Effector memory CD4-positive, alpha-beta T cell (primary cell): ENCODE data around the gene CPSF4L.

Source experiments
- DNase-seq, 3 donors: peaks; one replicate each; pipeline ENCODE4 v3.0.0-alpha.2; 2020
- H3K27ac ChIP-seq: 2 replicates; pipeline ENCODE4 v1.7.0; 2013; ENCODE audit warnings: mild to moderate bottlenecking, low read length, moderate library complexity; ENCODE audit not compliant: insufficient read depth, poor library complexity, severe bottlenecking
- H3K27me3 ChIP-seq: replicated peaks from 2 replicates; pipeline ENCODE4 v1.7.0; 2013; ENCODE audit warnings: mild to moderate bottlenecking, low read length; ENCODE audit not compliant: insufficient read depth, control insufficient read depth, poor library complexity, severe bottlenecking
- H3K36me3 ChIP-seq: 2 replicates; pipeline ENCODE4 v1.7.0; 2013; ENCODE audit warnings: mild to moderate bottlenecking, low read length, moderate library complexity; ENCODE audit not compliant: control insufficient read depth, insufficient read depth
- H3K4me1 ChIP-seq: 2 replicates; pipeline ENCODE4 v1.7.0; 2013; ENCODE audit warnings: low read length, mild to moderate bottlenecking; ENCODE audit not compliant: control insufficient read depth, insufficient read depth, poor library complexity, severe bottlenecking
- H3K4me3 ChIP-seq: 2 replicates; pipeline ENCODE4 v1.7.0; 2013; ENCODE audit warnings: low read length, low read depth, mild to moderate bottlenecking; ENCODE audit not compliant: insufficient read depth, poor library complexity, severe bottlenecking
- H3K9me3 ChIP-seq: 2 replicates; pipeline ENCODE4 v1.7.0; 2013; ENCODE audit warnings: mild to moderate bottlenecking, low read length, moderate library complexity; ENCODE audit not compliant: control insufficient read depth

CPSF4L gene

DNA sequence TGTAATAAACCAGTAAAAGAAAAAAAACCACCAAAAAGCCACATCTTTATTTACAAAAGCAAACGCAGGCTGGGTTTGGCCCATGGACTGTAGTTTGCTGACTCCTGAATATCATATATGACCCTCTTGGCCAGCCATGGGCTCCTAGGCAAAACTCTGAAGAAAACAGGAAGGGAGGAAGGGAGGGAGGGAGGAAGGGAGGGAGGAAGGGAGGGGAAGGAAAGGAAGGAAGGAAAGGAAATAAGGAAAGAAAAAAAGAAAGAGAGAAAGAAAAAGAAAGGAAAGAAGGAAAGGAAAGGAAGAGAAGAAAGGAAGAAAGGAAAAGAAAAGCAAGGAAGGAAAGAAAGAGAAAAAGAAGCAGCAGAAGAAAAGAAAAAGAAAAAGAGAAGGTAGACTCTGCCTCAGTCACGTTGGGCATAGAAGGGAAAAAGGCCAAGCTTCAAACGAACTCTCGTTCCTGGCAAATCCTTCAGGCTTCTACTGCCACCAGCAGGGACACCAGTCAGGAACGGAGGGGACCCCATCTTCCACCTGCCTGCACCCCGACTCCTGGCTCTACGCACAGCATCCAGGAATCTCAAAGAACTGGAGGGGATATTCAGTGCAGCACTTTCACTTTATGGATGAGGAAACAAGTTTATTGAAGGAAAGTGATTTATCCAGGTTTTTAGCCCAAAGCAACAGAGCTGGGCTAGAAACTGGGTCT, 28.0 kb upstream of the CPSF4L start:
- Histone ChIP-seq H3K9me3 (no peaks in the 10 kb centered on the region), H3K4me1 (no peaks in the 10 kb centered on the region), H3K36me3 (no peaks in the 10 kb centered on the region), H3K27ac (no peak overlapping the region), H3K4me3 (no peak overlapping the region), H3K27me3 (no peaks in the 10 kb centered on the region)
- no peak for DNase-seq

DNA sequence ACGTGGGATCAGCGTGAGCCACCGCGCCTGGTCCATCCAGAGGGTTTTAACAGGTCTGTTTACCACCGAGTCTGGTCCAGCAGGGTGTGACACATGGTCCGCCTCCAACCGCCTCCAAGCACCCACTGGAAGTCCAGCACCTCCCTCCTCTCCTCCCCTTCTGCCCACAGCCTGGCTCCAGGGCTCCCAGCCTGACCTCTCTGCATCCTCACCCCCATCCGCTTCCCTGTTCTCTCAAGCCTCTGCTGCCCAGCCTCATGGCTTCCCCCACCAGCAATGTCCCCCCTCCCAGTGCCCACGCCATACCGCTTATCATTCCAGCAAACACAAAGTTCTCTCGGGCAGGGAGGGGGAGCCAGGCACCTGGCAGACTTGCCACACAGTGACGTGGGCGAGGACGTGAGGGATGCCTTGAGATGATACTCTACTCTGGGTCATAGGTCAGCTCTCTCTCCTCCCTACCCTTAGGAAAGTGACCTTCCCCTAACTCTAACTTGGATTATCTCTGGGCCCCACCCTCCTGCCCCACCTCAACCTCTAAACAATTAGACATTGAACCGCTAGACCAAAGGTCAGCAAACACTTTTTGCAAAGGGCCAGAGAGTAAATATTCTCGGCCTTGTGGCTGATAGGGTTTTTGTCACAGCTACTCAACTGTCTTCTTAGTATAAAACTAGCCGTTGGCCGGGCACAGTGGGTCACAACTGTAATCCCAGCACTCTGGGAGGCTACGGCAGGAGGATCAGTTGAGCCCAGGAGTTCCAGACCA, 27.0 kb upstream of the CPSF4L start:
- DNase-seq, result no peak
- Histone ChIP-seq H3K27ac (no peak overlapping the region), H3K9me3 (no peaks in the 10 kb centered on the region), H3K4me3 (no peak overlapping the region), H3K4me1 (no peaks in the 10 kb centered on the region), H3K27me3 (no peaks in the 10 kb centered on the region), H3K36me3 (no peaks in the 10 kb centered on the region)

DNA sequence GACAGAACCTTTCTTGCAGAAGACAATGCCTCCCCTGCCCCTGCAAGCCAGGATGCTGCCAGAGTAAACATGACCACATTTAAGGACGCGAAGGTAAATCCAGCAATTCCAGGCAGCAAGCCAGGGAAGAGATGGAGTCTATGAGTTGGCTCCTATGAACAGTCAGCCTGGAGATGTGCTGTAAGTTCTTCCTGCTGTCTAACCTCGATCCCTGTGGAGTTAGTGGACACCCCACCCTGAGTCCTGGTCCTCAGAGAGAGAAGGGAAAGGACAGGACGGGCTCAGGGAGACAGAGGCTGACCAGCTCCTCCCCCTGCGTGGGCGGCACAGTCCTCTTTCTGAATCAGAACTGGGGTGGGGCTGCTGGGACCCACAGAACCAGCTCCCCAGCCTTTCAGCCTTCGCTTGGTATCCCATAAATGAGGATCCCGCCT, 25.2 kb upstream of the CPSF4L start:
- Histone ChIP-seq H3K27me3 (no peaks in the 10 kb centered on the region), H3K36me3 (no peaks in the 10 kb centered on the region), H3K4me3 (no peak overlapping the region), H3K4me1 (no peaks in the 10 kb centered on the region), H3K27ac (no peak overlapping the region), H3K9me3 (no peaks in the 10 kb centered on the region)
- no peak for DNase-seq

DNA sequence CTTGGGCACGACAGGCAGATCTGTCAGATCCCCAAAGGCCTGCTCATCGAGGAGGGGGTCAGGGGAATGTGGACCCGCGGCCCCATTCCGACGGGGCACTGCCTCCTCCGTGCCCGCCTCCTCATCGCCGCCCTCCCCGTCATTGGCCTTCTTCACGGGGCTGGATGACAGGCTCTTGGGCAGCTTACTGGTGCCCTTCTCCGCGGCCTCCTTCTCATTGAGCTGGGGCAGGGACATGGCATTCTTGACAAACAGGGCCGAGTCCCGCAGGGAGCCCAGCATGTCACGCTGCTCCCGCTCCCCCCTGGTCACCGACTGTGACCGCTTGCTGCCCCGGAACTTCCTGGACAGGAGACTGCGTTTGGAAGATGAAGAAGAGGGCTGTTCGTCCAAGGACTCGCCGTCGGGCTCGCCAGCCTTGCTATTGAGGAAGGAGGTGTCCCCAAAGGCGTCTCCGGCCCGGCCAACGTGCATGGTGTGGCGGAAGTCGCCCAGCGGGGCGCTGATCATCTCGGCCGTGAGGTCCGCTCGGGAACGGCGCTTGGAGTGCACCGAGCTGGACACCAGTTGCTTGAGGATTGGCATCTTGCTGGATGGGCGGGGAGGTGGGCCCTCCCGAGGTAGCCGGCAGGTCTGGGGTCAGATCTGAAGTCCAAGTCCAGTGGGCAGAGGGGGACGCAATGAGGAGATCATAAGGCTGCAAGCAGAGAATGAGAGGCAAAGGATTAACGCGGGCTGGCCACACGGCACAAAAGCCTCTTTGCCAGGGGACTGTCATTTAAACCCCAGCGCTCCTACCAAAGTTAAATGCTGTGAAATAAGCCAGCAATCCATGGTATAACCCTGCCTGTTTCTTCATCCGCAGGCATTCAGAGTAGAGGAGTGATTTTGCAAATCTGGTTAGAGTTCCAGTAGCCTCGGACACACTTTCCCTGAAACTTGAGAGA, 24.5 kb upstream of the CPSF4L start:
- DNase-seq, result no peak
- no peak overlapping the region for H3K4me3 ChIP-seq
- no peaks in the 10 kb centered on the region for H3K4me1 ChIP-seq
- no peaks in the 10 kb centered on the region for H3K9me3 ChIP-seq
- no peak overlapping the region for H3K27ac ChIP-seq
- no peaks in the 10 kb centered on the region for H3K27me3 ChIP-seq
- no peaks in the 10 kb centered on the region for H3K36me3 ChIP-seq

DNA sequence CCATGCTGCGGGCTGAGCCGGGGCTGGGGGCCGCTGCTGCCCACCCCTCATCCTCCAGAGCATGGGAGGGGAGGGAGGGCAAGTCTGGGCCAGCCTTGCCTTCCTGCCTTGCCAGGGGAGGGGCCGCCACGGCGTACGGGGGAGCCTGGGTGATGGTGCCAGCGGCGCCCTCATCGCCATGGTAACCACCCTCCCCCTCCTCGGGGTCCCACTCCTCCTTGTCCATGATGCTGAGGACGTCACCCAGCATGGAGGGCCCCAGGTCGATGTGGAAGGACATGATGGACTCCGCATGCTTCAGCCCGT, 23.9 kb upstream of the CPSF4L start:
- H3K36me3 ChIP-seq, result no peaks in the 10 kb centered on the region
- no peaks in the 10 kb centered on the region for H3K9me3 ChIP-seq
- no peak for DNase-seq
- no peak overlapping the region for H3K4me3 ChIP-seq
- no peaks in the 10 kb centered on the region for H3K27me3 ChIP-seq
- no peaks in the 10 kb centered on the region for H3K4me1 ChIP-seq
- no peak overlapping the region for H3K27ac ChIP-seq

DNA sequence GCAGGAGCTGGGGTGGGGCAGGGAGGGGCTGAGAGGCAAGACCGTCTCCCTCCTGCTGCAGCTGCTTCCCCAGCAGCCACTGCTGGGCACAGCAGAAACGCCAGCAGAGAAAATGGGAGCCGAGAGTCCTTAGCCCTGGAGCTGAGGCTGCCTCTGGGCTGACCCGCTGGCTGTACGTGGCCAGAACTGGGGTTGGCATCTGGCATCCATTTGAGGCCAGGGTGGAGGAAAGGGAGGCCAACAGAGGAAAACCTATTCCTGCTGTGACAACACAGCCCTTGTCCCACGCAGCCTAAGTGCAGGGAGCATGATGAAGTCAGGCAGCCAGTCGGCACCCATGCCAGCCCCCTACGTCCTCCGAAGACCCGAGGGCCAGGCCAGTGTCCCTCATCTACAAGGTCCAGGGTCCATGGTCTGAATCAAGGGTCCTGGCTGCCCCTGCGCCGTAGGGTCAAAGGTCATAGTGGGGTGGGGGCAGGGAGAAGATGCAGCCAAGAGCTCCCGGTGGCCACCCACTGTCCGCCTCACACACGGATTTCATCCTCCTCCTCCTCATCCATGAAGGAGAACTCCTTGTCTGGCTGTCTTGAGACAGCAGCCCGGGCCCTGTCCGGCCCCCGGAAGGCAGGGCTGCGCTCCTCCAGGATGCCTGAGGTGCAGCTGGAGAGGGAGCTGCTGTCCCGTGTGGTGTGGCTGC, 23.4 kb upstream of the CPSF4L start:
- DNase-seq, result no peak
- H3K36me3 ChIP-seq, result no peaks in the 10 kb centered on the region
- no peaks in the 10 kb centered on the region for H3K27me3 ChIP-seq
- H3K9me3 ChIP-seq, result no peaks in the 10 kb centered on the region
- no peaks in the 10 kb centered on the region for H3K4me1 ChIP-seq
- H3K4me3 ChIP-seq, result no peak overlapping the region
- H3K27ac ChIP-seq, result no peak overlapping the region

DNA sequence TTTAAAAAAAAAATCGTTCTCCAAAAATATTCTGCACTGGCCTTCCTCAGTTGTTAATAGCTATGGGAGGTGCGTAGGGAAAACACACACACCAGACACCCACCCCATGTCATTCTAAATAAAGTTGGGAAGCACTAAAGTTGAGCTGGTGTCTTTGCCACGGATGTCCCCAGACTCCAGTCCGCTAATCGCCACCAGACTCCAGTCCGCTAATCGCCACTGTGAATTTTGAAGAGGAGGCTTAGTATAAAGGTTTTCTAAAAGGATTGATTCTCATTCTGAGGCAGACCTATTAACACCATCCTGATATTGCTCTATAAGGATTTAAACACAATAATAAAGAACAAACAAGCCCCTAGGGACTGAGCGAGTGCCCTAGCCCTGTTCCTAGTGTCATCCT, 22.7 kb upstream of the CPSF4L start:
- Histone ChIP-seq H3K27me3 (no peaks in the 10 kb centered on the region), H3K36me3 (no peaks in the 10 kb centered on the region), H3K9me3 (no peaks in the 10 kb centered on the region), H3K4me1 (no peaks in the 10 kb centered on the region), H3K4me3 (no peak overlapping the region), H3K27ac (no peak overlapping the region)
- DNase-seq, result no peak

DNA sequence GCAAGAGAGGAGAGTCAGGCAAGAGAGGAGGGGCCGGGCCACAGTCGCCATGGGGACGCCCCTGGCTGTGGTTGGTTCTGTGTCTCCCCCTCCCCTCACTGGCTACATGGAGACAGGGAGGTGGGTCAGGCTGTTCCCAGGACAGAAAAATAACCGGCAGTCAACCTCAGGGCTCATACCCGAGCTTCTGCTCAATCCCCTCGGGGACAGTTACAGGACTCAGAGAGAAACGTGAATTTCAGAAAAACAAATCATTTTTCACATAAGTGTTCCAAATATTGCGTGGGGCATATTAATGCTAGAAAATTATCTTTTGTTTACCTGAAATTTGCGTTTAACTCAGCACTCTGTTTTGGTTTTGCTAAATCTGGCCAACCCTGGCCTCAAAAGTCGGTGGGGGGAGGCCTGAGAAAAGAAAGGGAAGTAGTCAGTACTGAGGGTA, 22.2 kb upstream of the CPSF4L start:
- no peak overlapping the region for H3K4me3 ChIP-seq
- DNase-seq, result no peak
- H3K4me1 ChIP-seq, result no peaks in the 10 kb centered on the region
- H3K27me3 ChIP-seq, result no peaks in the 10 kb centered on the region
- no peak overlapping the region for H3K27ac ChIP-seq
- H3K9me3 ChIP-seq, result no peaks in the 10 kb centered on the region
- no peaks in the 10 kb centered on the region for H3K36me3 ChIP-seq

DNA sequence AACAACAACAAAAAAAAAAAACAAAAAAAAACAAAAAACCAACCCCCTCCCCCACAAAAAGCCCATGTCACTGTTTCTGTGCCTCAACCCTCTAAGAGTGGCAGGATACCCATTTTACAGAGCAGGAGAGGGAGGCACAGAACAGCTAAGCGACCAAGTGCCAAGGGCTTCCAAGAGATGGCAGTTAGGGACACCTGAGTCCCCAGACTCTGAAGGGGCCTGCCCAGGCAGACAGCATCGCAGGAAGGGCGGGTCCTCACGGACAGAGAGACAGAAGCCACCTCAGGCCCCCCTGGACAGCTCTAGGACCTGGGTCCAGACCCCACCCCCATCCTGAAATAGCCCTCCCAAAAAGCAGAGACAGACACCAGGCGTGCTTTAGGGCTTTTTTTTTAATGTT, 21.6 kb upstream of the CPSF4L start:
- Histone ChIP-seq H3K27me3 (no peaks in the 10 kb centered on the region), H3K4me1 (no peaks in the 10 kb centered on the region), H3K4me3 (no peak overlapping the region), H3K36me3 (no peaks in the 10 kb centered on the region), H3K9me3 (no peaks in the 10 kb centered on the region), H3K27ac (no peak overlapping the region)
- DNase-seq, result no peak
